ENCODE results near the gene PNPLA2.

PNPLA2 gene

DNA sequence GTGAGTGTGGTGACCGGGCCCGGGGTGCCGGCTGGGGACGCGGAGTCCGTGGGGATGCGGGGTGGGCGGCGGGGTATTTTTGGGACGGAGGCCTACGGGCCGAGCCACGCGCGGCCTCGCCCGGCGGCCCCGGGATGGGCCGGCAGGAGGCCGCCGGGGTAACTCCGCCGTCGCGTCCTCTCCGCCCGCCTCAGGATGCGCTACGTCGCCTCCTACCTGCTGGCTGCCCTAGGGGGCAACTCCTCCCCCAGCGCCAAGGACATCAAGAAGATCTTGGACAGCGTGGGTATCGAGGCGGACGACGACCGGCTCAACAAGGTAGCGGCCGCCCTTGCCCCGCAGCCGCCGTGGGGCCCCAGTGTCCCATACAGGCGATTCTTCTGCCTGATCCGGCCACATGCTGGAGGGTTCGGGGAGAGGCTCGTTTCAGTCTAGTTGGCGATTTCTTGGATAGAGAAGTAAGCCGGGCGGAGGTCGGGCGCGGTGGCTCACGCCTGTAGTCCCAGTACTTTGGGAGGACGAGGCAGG lies 8.6 kb upstream of the PNPLA2 start:
- H3K4me3 ChIP-seq (ENCODE audit: low read length), result peak overlapping the region; percentile 90
- TF ChIP-seq, protein P1, sequence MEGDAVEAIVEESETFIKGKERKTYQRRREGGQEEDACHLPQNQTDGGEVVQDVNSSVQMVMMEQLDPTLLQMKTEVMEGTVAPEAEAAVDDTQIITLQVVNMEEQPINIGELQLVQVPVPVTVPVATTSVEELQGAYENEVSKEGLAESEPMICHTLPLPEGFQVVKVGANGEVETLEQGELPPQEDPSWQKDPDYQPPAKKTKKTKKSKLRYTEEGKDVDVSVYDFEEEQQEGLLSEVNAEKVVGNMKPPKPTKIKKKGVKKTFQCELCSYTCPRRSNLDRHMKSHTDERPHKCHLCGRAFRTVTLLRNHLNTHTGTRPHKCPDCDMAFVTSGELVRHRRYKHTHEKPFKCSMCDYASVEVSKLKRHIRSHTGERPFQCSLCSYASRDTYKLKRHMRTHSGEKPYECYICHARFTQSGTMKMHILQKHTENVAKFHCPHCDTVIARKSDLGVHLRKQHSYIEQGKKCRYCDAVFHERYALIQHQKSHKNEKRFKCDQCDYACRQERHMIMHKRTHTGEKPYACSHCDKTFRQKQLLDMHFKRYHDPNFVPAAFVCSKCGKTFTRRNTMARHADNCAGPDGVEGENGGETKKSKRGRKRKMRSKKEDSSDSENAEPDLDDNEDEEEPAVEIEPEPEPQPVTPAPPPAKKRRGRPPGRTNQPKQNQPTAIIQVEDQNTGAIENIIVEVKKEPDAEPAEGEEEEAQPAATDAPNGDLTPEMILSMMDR (conservative IDR thresholded peaks at IDR 0.05; ENCODE audit: low read length), result no peak
- DNase-seq (ENCODE audit: low read depth), result no peak

DNA sequence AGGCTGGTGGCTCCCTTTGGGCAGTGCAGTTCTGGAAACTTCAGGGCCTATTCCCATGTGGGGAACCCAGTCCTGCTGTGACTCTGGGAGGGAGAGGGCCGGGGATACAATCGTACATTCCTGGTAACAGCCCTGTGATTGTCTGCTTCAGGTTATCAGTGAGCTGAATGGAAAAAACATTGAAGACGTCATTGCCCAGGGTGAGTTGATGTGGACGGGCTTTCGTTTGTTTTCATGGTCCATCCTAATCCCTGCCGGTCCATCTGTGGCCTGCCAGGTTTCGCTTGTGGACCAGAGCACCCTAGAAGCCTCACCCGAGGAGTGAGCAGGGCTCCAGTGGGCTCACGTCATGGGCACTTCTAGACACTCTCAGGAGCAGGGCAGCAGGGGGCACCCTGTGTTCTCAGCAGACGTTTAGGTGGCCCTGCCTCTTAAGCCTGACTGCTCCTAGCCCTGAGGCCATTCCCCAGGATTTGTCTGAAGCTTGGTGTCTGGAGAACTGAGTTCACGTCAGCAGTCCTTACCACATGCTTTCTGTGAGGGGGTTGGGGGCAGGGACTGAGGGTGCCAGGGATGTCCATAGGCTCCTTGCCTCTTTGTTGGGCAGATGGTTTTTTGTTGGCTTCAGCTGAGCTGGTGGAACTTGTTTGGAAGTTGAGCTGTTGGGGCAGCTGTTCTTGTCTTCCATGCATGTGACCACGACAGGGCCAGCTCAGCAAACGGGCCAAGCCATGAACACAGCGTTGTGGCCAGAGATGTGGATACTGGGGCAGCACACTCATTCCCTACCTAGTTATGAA lies 7.1 kb upstream of the PNPLA2 start:
- no peak for DNase-seq (ENCODE audit: low read depth)
- H3K4me3 ChIP-seq (ENCODE audit: low read length), result peak overlapping the region; percentile 90
- TF ChIP-seq, protein P1 (conservative IDR thresholded peaks at IDR 0.05; ENCODE audit: low read length), result 0 out of 2 replicates have a peak, but pooled peaks have one; percentile 7

- TF ChIP-seq, protein P1 (conservative IDR thresholded peaks at IDR 0.05; ENCODE audit: low read length), result no peak
Observed at GRCh38 chr11:812390-812789, 6.3 kb upstream of the PNPLA2 start.

GRCh38 chr11:813072-813455 lies 5.7 kb upstream of the PNPLA2 start:
- H3K4me3 ChIP-seq (ENCODE audit: low read length), result no peak overlapping the region
- TF ChIP-seq, protein P1 (conservative IDR thresholded peaks at IDR 0.05; ENCODE audit: low read length), result no peak
- no peak for DNase-seq (ENCODE audit: low read depth)

More at GRCh38 chr11:812390-812789, 6.3 kb upstream of the PNPLA2 start:
- no peak overlapping the region for H3K4me3 ChIP-seq (ENCODE audit: low read length)
- no peak for DNase-seq (ENCODE audit: low read depth)

DNA sequence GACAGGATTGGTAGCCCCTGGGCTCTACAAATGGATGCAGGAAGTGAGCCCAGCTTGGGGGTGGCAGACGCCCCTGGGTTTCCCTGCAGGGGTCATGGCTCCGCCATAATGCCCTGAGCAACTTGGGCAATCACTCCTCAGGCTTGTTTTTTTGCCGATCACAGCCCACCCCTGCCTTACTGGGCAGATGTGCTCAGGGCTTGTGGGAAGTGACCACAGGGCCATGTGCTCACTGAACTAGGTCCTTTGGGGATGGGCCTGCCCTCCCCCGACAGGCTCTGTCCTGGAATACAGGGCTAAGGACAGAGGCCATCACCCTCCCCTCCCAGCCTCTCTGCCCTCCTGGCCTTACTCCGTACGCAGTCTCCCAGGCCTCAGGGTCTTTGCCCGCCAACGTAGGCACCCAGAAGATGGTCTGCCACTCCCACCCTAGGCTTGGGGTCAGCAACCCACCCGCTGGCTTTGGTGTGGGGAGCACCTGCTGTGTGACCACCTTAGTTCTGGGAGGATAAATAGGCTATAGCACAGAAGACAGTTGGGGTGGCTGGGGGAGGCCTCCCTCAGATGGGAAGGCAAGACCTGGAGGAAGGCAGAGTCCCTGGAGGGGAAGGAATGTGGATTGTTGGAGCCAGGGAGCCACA lies 5.1 kb upstream of the PNPLA2 start:
- no peak overlapping the region for H3K4me3 ChIP-seq (ENCODE audit: low read length)
- TF ChIP-seq, protein P1 (conservative IDR thresholded peaks at IDR 0.05; ENCODE audit: low read length), result no peak
- no peak for DNase-seq (ENCODE audit: low read depth)

DNA sequence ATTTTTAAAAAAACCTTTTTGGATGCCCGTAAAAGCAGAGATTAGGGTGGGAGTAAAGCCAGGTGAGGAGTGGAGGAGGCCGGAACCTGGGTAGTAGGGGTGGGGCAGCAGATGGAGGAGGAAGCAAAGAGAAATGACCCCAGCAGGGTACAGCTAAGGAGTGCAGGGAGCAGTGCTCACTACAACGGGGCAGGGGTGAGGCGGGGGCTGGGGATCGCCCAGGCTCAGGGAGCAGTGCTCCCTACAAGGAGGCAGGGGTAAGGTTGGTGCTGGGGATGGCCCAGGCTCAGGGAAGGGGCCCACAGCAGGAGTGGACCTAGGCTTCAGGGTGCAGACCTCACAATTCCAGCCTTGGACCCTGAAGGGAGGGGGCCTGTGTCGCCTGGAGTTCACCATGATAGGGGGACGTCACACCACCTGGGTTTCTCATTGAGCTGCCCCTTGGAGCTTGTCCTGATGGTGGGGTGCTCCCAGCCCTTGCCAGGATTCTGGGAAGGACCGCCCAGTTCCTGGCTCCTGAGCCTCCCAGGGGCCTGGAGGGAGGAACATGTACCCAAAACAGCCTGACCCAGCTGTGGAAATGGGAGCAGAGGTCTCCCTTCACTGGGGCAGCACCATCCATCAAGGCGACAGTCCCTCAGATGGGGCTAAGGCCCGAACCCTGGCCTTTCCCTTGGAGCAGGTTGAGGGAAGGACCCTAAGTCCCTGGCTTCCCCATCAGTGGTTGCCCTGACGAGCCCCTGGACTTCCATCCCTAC lies 2.9 kb upstream of the PNPLA2 start:
- H3K4me3 ChIP-seq (ENCODE audit: low read length), result no peak overlapping the region
- no peak for DNase-seq (ENCODE audit: low read depth)
- TF ChIP-seq, protein P1 (conservative IDR thresholded peaks at IDR 0.05; ENCODE audit: low read length), result no peak
